Activated CD4-positive, alpha-beta T cell treated with anti-CD3 and anti-CD28 coated beads for 4 hours (primary cell): Measurements from ENCODE around the gene EFNA3.

Experiments
- DNase-seq, 2 donors: peaks; one replicate each; pipeline ENCODE4 v3.0.0-alpha.2; 2020

EFNA3 gene

GRCh38 chr1:155078469-155079209, at the start of gene EFNA3:
EFNA3 (plus strand) TSS chr1:155078837; CDS start chr1:155078942, 105 bp downstream.
- DNase-seq: peak; percentile 63 to 65

GRCh38 chr1:155029513-155030242, 49.0 kb upstream of the EFNA3 start:
- DNase-seq: no peak

- DNase-seq: no peak
These were observed 48.3 kb upstream of the EFNA3 start for GRCh38 chr1:155030243-155030795.

GRCh38 chr1:155030899-155031298, 47.7 kb upstream of the EFNA3 start:
- no peak for DNase-seq

- no peak for DNase-seq
These were observed 45.8 kb upstream of the EFNA3 start for GRCh38 chr1:155032886-155033285.

- DNase-seq: no peak
These were observed 45.1 kb upstream of the EFNA3 start, which contains the start of the genes DCST1 and DCST2 for GRCh38 chr1:155033524-155033923. DCST1 (plus strand) TSS chr1:155033824; CDS start chr1:155034037, 213 bp downstream. DCST2 (minus strand) TSS chr1:155033781; CDS start chr1:155033701, 80 bp downstream.

- no peak for DNase-seq
These were observed 44.1 kb upstream of the EFNA3 start for GRCh38 chr1:155034318-155035208.

GRCh38 chr1:155035936-155036335, 42.7 kb upstream of the EFNA3 start:
- no peak for DNase-seq

GRCh38 chr1:155037043-155037442, 41.6 kb upstream of the EFNA3 start:
- DNase-seq: no peak

- no peak for DNase-seq
These were observed 40.7 kb upstream of the EFNA3 start for GRCh38 chr1:155037851-155038441.

- no peak for DNase-seq
These were observed 39.9 kb upstream of the EFNA3 start for GRCh38 chr1:155038602-155039307.

GRCh38 chr1:155039308-155039669, 39.3 kb upstream of the EFNA3 start:
- no peak for DNase-seq

- DNase-seq: no peak
These were observed 38.1 kb upstream of the EFNA3 start for GRCh38 chr1:155040358-155041093.

- DNase-seq: no peak
These were observed 35.8 kb upstream of the EFNA3 start for GRCh38 chr1:155042789-155043188.

GRCh38 chr1:155043301-155043702, 35.3 kb upstream of the EFNA3 start:
- no peak for DNase-seq

- DNase-seq: no peak
These were observed 34.8 kb upstream of the EFNA3 start for GRCh38 chr1:155043793-155044192.

- DNase-seq: no peak
These were observed 34.3 kb upstream of the EFNA3 start for GRCh38 chr1:155044365-155044764.

GRCh38 chr1:155044812-155045657, 33.6 kb upstream of the EFNA3 start:
- DNase-seq: peak; percentile 58 to 61

- no peak for DNase-seq
These were observed 29.9 kb upstream of the EFNA3 start for GRCh38 chr1:155048449-155049334.
